ENCODE data around the gene TMEM125.

- TF ChIP-seq CTCF (IDR thresholded peaks at IDR 0.05): no peak
- no peak for TF ChIP-seq POLR2A (IDR thresholded peaks at IDR 0.05)
Measured at GRCh38 chr1:43298055-43298454, 28.3 kb downstream of the TMEM125 start.
